Hepatocyte (in vitro differentiated cells): ENCODE data around the gene DNAJC1. TPM values are rescaled to one million over a fixed set of nuclear protein-coding genes. Genes with fewer than 3 reads are reported as not detected.
"Not testable (repeated sequence)": the region's sequence is repeated elsewhere in the genome, so short reads cannot be mapped to it uniquely, and the experiment has no call there.

Source experiments
- DNase-seq: peaks from one replicate; pipeline ENCODE4 v3.0.0-alpha.2; 2016; ENCODE audit warnings: low spot score
- H2AFZ ChIP-seq: fragments of 200-600 bp; sonication (generic); 2 replicates; pipeline ENCODE4 v1.6.0; 2016; ENCODE audit warnings: antibody characterized with exemption, mild to moderate bottlenecking
- H3K27ac ChIP-seq: fragments of 200-600 bp; sonication (generic); 2 replicates; pipeline ENCODE4 v1.5.1; 2016; ENCODE audit warnings: mild to moderate bottlenecking
- H3K27me3 ChIP-seq: fragments of 200-600 bp; sonication (generic); 2 replicates; pipeline ENCODE4 v1.6.1; 2016
- H3K36me3 ChIP-seq: fragments of 200-600 bp; sonication (generic); replicated peaks from 2 replicates; pipeline ENCODE4 v1.5.1; 2016; ENCODE audit warnings: low read depth; ENCODE audit not compliant: insufficient read depth
- H3K4me1 ChIP-seq: fragments of 200-600 bp; sonication (generic); 2 replicates; pipeline ENCODE4 v1.5.1; 2016; ENCODE audit warnings: mild to moderate bottlenecking, moderate library complexity; ENCODE audit not compliant: insufficient read depth
- H3K4me2 ChIP-seq: fragments of 200-600 bp; sonication (generic); 2 replicates; pipeline ENCODE4 v1.6.0; 2016
- H3K4me3 ChIP-seq: fragments of 200-600 bp; sonication (generic); 2 replicates; pipeline ENCODE4 v1.5.1; 2016; ENCODE audit warnings: mild to moderate bottlenecking
- H3K79me2 ChIP-seq: fragments of 200-600 bp; sonication (generic); 2 replicates; pipeline ENCODE4 v1.6.0; 2017; ENCODE audit warnings: mild to moderate bottlenecking
- H3K9me2 ChIP-seq: fragments of 200-600 bp; sonication (generic); replicated peaks from 2 replicates; pipeline ENCODE4 v1.6.0; 2017; ENCODE audit warnings: mild to moderate bottlenecking; ENCODE audit not compliant: insufficient read depth
- H3K9me3 ChIP-seq: fragments of 200-600 bp; sonication (generic); 2 replicates; pipeline ENCODE4 v1.5.1; 2016; ENCODE audit warnings: low read depth, mild to moderate bottlenecking
- H4K20me1 ChIP-seq: fragments of 200-600 bp; sonication (generic); 2 replicates; pipeline ENCODE4 v1.6.0; 2016; ENCODE audit warnings: mild to moderate bottlenecking; ENCODE audit not compliant: insufficient read depth, poor library complexity, severe bottlenecking
- CTCF ChIP-seq: fragments of 200-600 bp; sonication (generic); IDR thresholded peaks from 2 replicates; pipeline ENCODE4 v1.5.1; 2016; ENCODE audit warnings: antibody characterized with exemption, mild to moderate bottlenecking; ENCODE audit not compliant: poor library complexity
- EZH2 ChIP-seq: fragments of 200-600 bp; sonication (generic); IDR thresholded peaks from 2 replicates; pipeline ENCODE4 v1.6.1; 2016; ENCODE audit warnings: antibody characterized with exemption, mild to moderate bottlenecking, borderline replicate concordance
- EZH2phosphoT487 ChIP-seq: fragments of 200-600 bp; sonication (generic); IDR thresholded peaks from one replicate; pipeline ENCODE4 v1.6.1; 2018; ENCODE audit warnings: antibody characterized with exemption, mild to moderate bottlenecking, low read depth, moderate library complexity; ENCODE audit not compliant: unreplicated experiment, severe bottlenecking
- WGBS: methylation state at CpG from one replicate; pipeline ENCODE4 v1.1.6; 2016; ENCODE audit warnings: low lambda C conversion rate; ENCODE audit errors: missing lambda C conversion rate; 5-methylcytosine and 5-hydroxymethylcytosine counted together
- polyA plus RNA-seq: library from polyadenylated mRNA; unstranded; fragments of >200 nt; fragmentation: Nextera tagmentation; extraction: Ambion mirVana; gene quantifications from 2 replicates; pipeline ENCODE4 v1.2.1, GENCODE V29; 2016
- total RNA-seq: library from RNA; depleted of rRNA; stranded (reverse); fragments of >200 nt; gene quantifications from 2 replicates; pipeline ENCODE4 v1.2.3, GENCODE V29; 2014

DNAJC1 gene
- total and polyA plus RNA-seq, 2 experiments from 2014 or later, result 64.6 to 91.7 TPM

GRCh38 chr10:21721000-21721665 is 282.4 kb downstream of the DNAJC1 start:
- Histone ChIP-seq H3K27me3 (no peaks in the 10 kb centered on the region), H3K4me1 (peaks cover 17% of the 10 kb centered on the region), H3K79me2 (peaks cover 4% of the 10 kb centered on the region), H3K9me2 (no peaks in the 10 kb centered on the region), H3K27ac (no peak overlapping the region), H3K9me3 (no peaks in the 10 kb centered on the region), H3K36me3 (no peaks in the 10 kb centered on the region), H3K4me3 (no peak overlapping the region), H3K4me2 (no peak overlapping the region), H2AFZ (no peak overlapping the region), H4K20me1 (peaks cover 12% of the 10 kb centered on the region)
- 72% methylated on average over 6 of the region's 6 CpGs for WGBS
- DNase-seq, result no peak
- TF ChIP-seq CTCF (no peak), EZH2phosphoT487 (no peak), EZH2 (no peak)

GRCh38 chr10:21720090-21720489 is 283.4 kb downstream of the DNAJC1 start:
- H3K9me2 ChIP-seq, result no peaks in the 10 kb centered on the region
- H3K9me3 ChIP-seq, result no peaks in the 10 kb centered on the region
- H3K4me2 ChIP-seq, result no peak overlapping the region
- peaks cover 4% of the 10 kb centered on the region for H3K79me2 ChIP-seq
- no peak overlapping the region for H3K4me3 ChIP-seq
- H3K27me3 ChIP-seq, result no peaks in the 10 kb centered on the region
- H3K36me3 ChIP-seq, result no peaks in the 10 kb centered on the region
- peaks cover 19% of the 10 kb centered on the region for H3K4me1 ChIP-seq
- no peak overlapping the region for H3K27ac ChIP-seq
- 81% methylated on average over 3 of the region's 3 CpGs for WGBS
- H4K20me1 ChIP-seq, result peaks cover 10% of the 10 kb centered on the region
- TF ChIP-seq EZH2, result no peak
- no peak for TF ChIP-seq EZH2phosphoT487
- TF ChIP-seq CTCF, result no peak
- H2AFZ ChIP-seq, result no peak overlapping the region
- no peak for DNase-seq

GRCh38 chr10:21719502-21719901 is 284.0 kb downstream of the DNAJC1 start:
- Histone ChIP-seq H3K4me3 (no peak overlapping the region), H3K27me3 (no peaks in the 10 kb centered on the region), H3K9me2 (no peaks in the 10 kb centered on the region), H3K4me1 (peaks cover 16% of the 10 kb centered on the region), H3K27ac (no peak overlapping the region), H3K4me2 (no peak overlapping the region), H3K9me3 (no peaks in the 10 kb centered on the region), H4K20me1 (peaks cover 7% of the 10 kb centered on the region), H3K79me2 (peaks cover 4% of the 10 kb centered on the region), H3K36me3 (no peaks in the 10 kb centered on the region), H2AFZ (no peak overlapping the region)
- TF ChIP-seq CTCF (no peak), EZH2 (no peak), EZH2phosphoT487 (no peak)
- 75% methylated on average over 1 of the region's 1 CpG for WGBS
- DNase-seq, result no peak

GRCh38 chr10:21717437-21718054 is 286.0 kb downstream of the DNAJC1 start:
- H4K20me1 ChIP-seq, H3K79me2 ChIP-seq, H2AFZ ChIP-seq, H3K4me2 ChIP-seq, H3K9me2 ChIP-seq, H3K36me3 ChIP-seq, H3K4me3 ChIP-seq, DNase-seq, H3K27me3 ChIP-seq, H3K9me3 ChIP-seq, H3K27ac ChIP-seq: not testable (repeated sequence)
- H3K4me1 ChIP-seq, result peaks cover 15% of the 10 kb centered on the region
- WGBS, result 80% methylated on average over 3 of the region's 3 CpGs
